ENCODE data around the gene PTPRT. TPM values are rescaled to one million over a fixed set of nuclear protein-coding genes. Genes with fewer than 3 reads are reported as not detected.

Gene PTPRT
- total and polyA plus RNA-seq, 12 donors = 0.05 to 0.34 (median 0.16) TPM; not detected in 1

GRCh38 chr20:42152575-42152974, 1037.1 kb downstream of the PTPRT start:
- no peaks in the 10 kb centered on the region for H3K4me1 ChIP-seq (replicated peaks in 1 of 2)
- intact Hi-C loops (cut with DNase I) = no loop called here
- no peak overlapping the region for H3K27ac ChIP-seq
- no peak overlapping the region for H3K4me3 ChIP-seq
- no peak for DNase-seq
- no peak for TF ChIP-seq CTCF (IDR thresholded peaks at IDR 0.05)
- TF ChIP-seq POLR2A (IDR thresholded peaks at IDR 0.05) = no peak
- 59 to 75% (median 68%) methylated on average over 6 of the region's 6 CpGs for WGBS, 4 donors
- no peaks in the 10 kb centered on the region for H3K27me3 ChIP-seq
- H3K36me3 ChIP-seq (replicated peaks in 1 of 2) = no peaks in the 10 kb centered on the region
- no peaks in the 10 kb centered on the region for H3K9me3 ChIP-seq (replicated peaks in 1 of 3)

GRCh38 chr20:42150230-42150629, 1039.5 kb downstream of the PTPRT start:
- intact Hi-C loops (cut with DNase I) = no loop called here
- H3K36me3 ChIP-seq (replicated peaks in 1 of 2) = no peaks in the 10 kb centered on the region
- WGBS, 4 donors = 82 to 97% (median 88%) methylated on average over 3 to 4 of the region's 4 CpGs
- peak in 1 of 7 donors; percentile 79 for DNase-seq
- no peak overlapping the region for H3K4me3 ChIP-seq
- no peaks in the 10 kb centered on the region for H3K27me3 ChIP-seq
- H3K9me3 ChIP-seq (replicated peaks in 1 of 3) = no peaks in the 10 kb centered on the region
- TF ChIP-seq POLR2A (IDR thresholded peaks at IDR 0.05) (no peak), CTCF (IDR thresholded peaks at IDR 0.05) (no peak)
- H3K27ac ChIP-seq = no peak overlapping the region
- no peaks in the 10 kb centered on the region for H3K4me1 ChIP-seq (replicated peaks in 1 of 2)

- intact Hi-C loops (cut with DNase I) = no loop called here
- WGBS, 4 donors = 72 to 79% (median 73%) methylated on average over 4 of the region's 4 CpGs
- no peaks in the 10 kb centered on the region for H3K36me3 ChIP-seq (replicated peaks in 1 of 2)
Measured at GRCh38 chr20:42138729-42139128, 1051.0 kb downstream of the PTPRT start.

GRCh38 chr20:42134265-42135098, 1055.2 kb downstream of the PTPRT start:
- H3K9me3 ChIP-seq (replicated peaks in 1 of 3) = no peaks in the 10 kb centered on the region
- intact Hi-C loops (cut with DNase I) = no loop called here
- H3K36me3 ChIP-seq (replicated peaks in 1 of 2) = no peaks in the 10 kb centered on the region
- H3K27me3 ChIP-seq = no peaks in the 10 kb centered on the region
- no peak overlapping the region for H3K4me3 ChIP-seq
- no peak overlapping the region for H3K27ac ChIP-seq
- DNase-seq = no peak
- 76 to 83% (median 82%) methylated on average over 5 of the region's 5 CpGs for WGBS, 4 donors
- no peak for TF ChIP-seq POLR2A (IDR thresholded peaks at IDR 0.05)
- no peaks in the 10 kb centered on the region for H3K4me1 ChIP-seq (replicated peaks in 1 of 2)

More at GRCh38 chr20:42138729-42139128, 1051.0 kb downstream of the PTPRT start:
- Histone ChIP-seq H3K9me3 (replicated peaks in 1 of 3) (no peaks in the 10 kb centered on the region), H3K4me3 (no peak overlapping the region), H3K27me3 (no peaks in the 10 kb centered on the region), H3K4me1 (replicated peaks in 1 of 2) (no peaks in the 10 kb centered on the region), H3K27ac (no peak overlapping the region)
- TF ChIP-seq CTCF (IDR thresholded peaks at IDR 0.05) (no peak), POLR2A (IDR thresholded peaks at IDR 0.05) (no peak)
- no peak for DNase-seq
